Measurements from ENCODE around the gene GRM4.

The GRM4 gene

GRCh38 chr6:34050691-34051090 lies 95.2 kb downstream of the GRM4 start:
- Histone ChIP-seq H4K20me1 (ENCODE audit: insufficient read depth) (no peaks in the 10 kb centered on the region), H3K27ac (no peak overlapping the region), H3K4me3 (IDR thresholded peaks at IDR 0.05; ENCODE audit: insufficient read depth, low read depth, low read length) (no peak overlapping the region), H2AFZ (ENCODE audit: low read depth) (no peak overlapping the region), H3K4me1 (ENCODE audit: low read depth, poor library complexity, severe bottlenecking) (no peaks in the 10 kb centered on the region), H3K79me2 (ENCODE audit: insufficient read depth, low read depth) (no peaks in the 10 kb centered on the region), H3K36me3 (ENCODE audit: insufficient read depth) (no peaks in the 10 kb centered on the region), H3K27me3 (ENCODE audit: insufficient read depth, low read depth) (peaks cover 88% of the 10 kb centered on the region), H3K4me2 (no peak overlapping the region), H3K9ac (no peak overlapping the region)
- TF ChIP-seq CTCF (conservative IDR thresholded peaks at IDR 0.05; ENCODE audit: low read depth, low read length) = no peak

GRCh38 chr6:34049395-34050342 lies 96.2 kb downstream of the GRM4 start:
- Histone ChIP-seq H3K27me3 (ENCODE audit: insufficient read depth, low read depth) (peaks cover 86% of the 10 kb centered on the region), H3K4me3 (IDR thresholded peaks at IDR 0.05; ENCODE audit: insufficient read depth, low read depth, low read length) (no peak overlapping the region), H3K79me2 (ENCODE audit: insufficient read depth, low read depth) (no peaks in the 10 kb centered on the region), H3K4me1 (ENCODE audit: low read depth, poor library complexity, severe bottlenecking) (no peaks in the 10 kb centered on the region), H4K20me1 (ENCODE audit: insufficient read depth) (no peaks in the 10 kb centered on the region), H2AFZ (ENCODE audit: low read depth) (no peak overlapping the region), H3K36me3 (ENCODE audit: insufficient read depth) (no peaks in the 10 kb centered on the region), H3K27ac (no peak overlapping the region), H3K4me2 (no peak overlapping the region), H3K9ac (no peak overlapping the region)
- TF ChIP-seq CTCF (conservative IDR thresholded peaks at IDR 0.05; ENCODE audit: low read depth, low read length) = no peak

GRCh38 chr6:34047913-34048867 lies 97.7 kb downstream of the GRM4 start:
- no peak overlapping the region for H3K4me2 ChIP-seq
- H3K27me3 ChIP-seq (ENCODE audit: insufficient read depth, low read depth) = peaks cover 72% of the 10 kb centered on the region
- no peaks in the 10 kb centered on the region for H3K4me1 ChIP-seq (ENCODE audit: low read depth, poor library complexity, severe bottlenecking)
- no peak overlapping the region for H3K27ac ChIP-seq
- no peaks in the 10 kb centered on the region for H3K36me3 ChIP-seq (ENCODE audit: insufficient read depth)
- no peak overlapping the region for H3K9ac ChIP-seq
- H2AFZ ChIP-seq (ENCODE audit: low read depth) = no peak overlapping the region
- no peak overlapping the region for H3K4me3 ChIP-seq (IDR thresholded peaks at IDR 0.05; ENCODE audit: insufficient read depth, low read depth, low read length)
- no peak for TF ChIP-seq CTCF (conservative IDR thresholded peaks at IDR 0.05; ENCODE audit: low read depth, low read length)
- no peaks in the 10 kb centered on the region for H4K20me1 ChIP-seq (ENCODE audit: insufficient read depth)
- H3K79me2 ChIP-seq (ENCODE audit: insufficient read depth, low read depth) = no peaks in the 10 kb centered on the region

GRCh38 chr6:34046617-34047016 lies 99.3 kb downstream of the GRM4 start:
- Histone ChIP-seq H3K4me2 (no peak overlapping the region), H3K27ac (no peak overlapping the region), H3K4me3 (IDR thresholded peaks at IDR 0.05; ENCODE audit: insufficient read depth, low read depth, low read length) (no peak overlapping the region), H2AFZ (ENCODE audit: low read depth) (no peak overlapping the region), H3K36me3 (ENCODE audit: insufficient read depth) (no peaks in the 10 kb centered on the region), H3K27me3 (ENCODE audit: insufficient read depth, low read depth) (peaks cover 61% of the 10 kb centered on the region), H3K4me1 (ENCODE audit: low read depth, poor library complexity, severe bottlenecking) (no peaks in the 10 kb centered on the region), H3K9ac (no peak overlapping the region), H3K79me2 (ENCODE audit: insufficient read depth, low read depth) (no peaks in the 10 kb centered on the region), H4K20me1 (ENCODE audit: insufficient read depth) (no peaks in the 10 kb centered on the region)
- no peak for TF ChIP-seq CTCF (conservative IDR thresholded peaks at IDR 0.05; ENCODE audit: low read depth, low read length)
